Activated CD4-positive, alpha-beta T cell treated with anti-CD3 and anti-CD28 coated beads for 36 hours (primary cell): ENCODE data around the gene ZNF827. TPM values are rescaled to one million over a fixed set of nuclear protein-coding genes. Genes with fewer than 3 reads are reported as not detected.

ENCODE experiments used
- ATAC-seq: fragments of 200-7000 bp; cut with Tn5 transposase; one replicate; pipeline ENCODE4 v1.10.0; 2021; ENCODE audit warnings: mild to moderate bottlenecking, moderate library complexity
- CTCF ChIA-PET: fragments of 350-600 bp; sonication (Branson Sonifier 250); formaldehyde crosslinking; loops from one replicate; lab custom pipeline; 2021; ENCODE audit warnings: antibody characterized with exemption; lab: Charles Lee
- POLR2A ChIA-PET: fragments of 350-600 bp; sonication (Branson Sonifier 250); formaldehyde crosslinking; loops from one replicate; lab custom pipeline; 2021; ENCODE audit warnings: antibody characterized with exemption, inconsistent platforms; lab: Charles Lee
- DNase-seq: peaks from one replicate; pipeline ENCODE4 v3.0.0-alpha.2; 2020
- H3K27ac Mint-ChIP-seq: one replicate; pipeline ENCODE4 v1.8.0; 2021; ENCODE audit warnings: mixed read lengths
- H3K27me3 Mint-ChIP-seq: one replicate; pipeline ENCODE4 v1.8.0; 2021; ENCODE audit warnings: mixed read lengths
- H3K36me3 Mint-ChIP-seq: one replicate; pipeline ENCODE4 v1.8.0; 2021; ENCODE audit warnings: low read depth, mixed read lengths
- H3K4me1 Mint-ChIP-seq: one replicate; pipeline ENCODE4 v1.8.0; 2021; ENCODE audit warnings: mixed read lengths
- H3K4me3 Mint-ChIP-seq: one replicate; pipeline ENCODE4 v1.8.0; 2021; ENCODE audit warnings: mild to moderate bottlenecking, moderate library complexity, mixed read lengths
- H3K9me3 Mint-ChIP-seq: one replicate; pipeline ENCODE4 v1.8.0; 2021; ENCODE audit warnings: low read depth, mixed read lengths
- intact Hi-C, 2 experiments: fragments of 100-400 bp; cut with DNase I in 1 of 2; cut with micrococcal nuclease in 1 of 2; formaldehyde crosslinking; loops; one replicate each; pipeline versions ENCODE4 v1.14.2 to v1.15.1; 2022 to 2024; cut with DNase I, micrococcal nuclease
- total RNA-seq, 2 experiments: library from RNA; stranded (reverse); gene quantifications; one replicate each; pipeline ENCODE4 v1.2.3, GENCODE V29; 2021

Gene ZNF827
- total RNA-seq, 2 experiments from 2014 or later = 21.2 to 26.6 TPM

DNA sequence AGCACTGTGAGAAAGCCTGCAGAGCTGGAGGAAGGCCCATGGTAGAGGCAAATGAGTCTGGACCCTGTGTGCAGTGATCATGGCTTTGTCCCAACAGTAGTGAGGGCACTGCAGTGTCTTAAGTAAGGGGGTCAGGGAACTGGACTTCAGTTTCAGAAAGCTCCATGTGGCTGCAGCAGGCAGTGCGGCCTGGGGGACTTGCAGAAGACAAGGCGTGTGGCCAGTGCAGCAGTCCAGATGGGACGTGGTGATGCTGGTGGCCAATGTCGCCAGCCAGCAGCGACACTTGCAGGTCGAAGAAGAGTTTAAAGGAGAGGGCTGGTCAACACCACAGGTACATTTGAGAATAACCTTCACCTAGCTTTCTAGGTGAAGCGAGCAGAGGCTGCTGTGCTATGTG, 113.4 kb downstream of the ZNF827 start:
- Mint-ChIP-seq H3K27me3 (no peaks in the 10 kb centered on the region), H3K4me3 (no peak overlapping the region), H3K27ac (no peak overlapping the region), H3K4me1 (peaks cover 29% of the 10 kb centered on the region), H3K9me3 (no peaks in the 10 kb centered on the region), H3K36me3 (peaks cover 56% of the 10 kb centered on the region)
- CTCF ChIA-PET = interaction anchor here (0.6 kb wide), 1 partner anchor 182 kb away, joined by 3 read pairs; no protein-coding TSS in a partner anchor
- DNase-seq (no peak), ATAC-seq (no peak)
- intact Hi-C loops = loop anchor here (5.0 to 10.0 kb wide), 5 partner anchors 112 to 648 kb away; partner anchors contain the start of genes ZNF827 (in 2 of the 2), MMAA (in 1 of the 2) and SMAD1 (in 1 of the 2)
- POLR2A ChIA-PET = no interaction called here

DNA sequence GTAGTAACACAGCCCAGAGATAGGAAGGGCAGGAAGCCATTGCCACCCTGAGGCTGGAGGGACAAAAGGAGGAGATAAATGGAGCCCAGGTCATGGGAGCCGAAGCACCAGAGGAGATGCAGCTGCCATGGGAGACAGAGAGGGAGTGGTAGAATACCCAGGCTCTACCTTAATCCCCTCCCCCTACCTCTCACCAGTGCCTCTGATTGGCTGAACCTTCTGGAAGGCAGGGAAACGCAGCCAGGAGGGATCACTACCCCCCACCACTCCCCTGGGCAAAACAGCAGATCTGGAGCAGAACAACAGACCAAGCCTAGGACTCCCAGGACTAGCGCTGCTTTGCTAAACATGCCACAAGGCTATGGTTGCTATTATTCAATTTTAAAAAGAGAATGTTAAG, 114.2 kb downstream of the ZNF827 start:
- Mint-ChIP-seq H3K9me3 (no peaks in the 10 kb centered on the region), H3K36me3 (peaks cover 63% of the 10 kb centered on the region), H3K27me3 (no peaks in the 10 kb centered on the region), H3K4me1 (peaks cover 22% of the 10 kb centered on the region), H3K27ac (no peak overlapping the region), H3K4me3 (no peak overlapping the region)
- intact Hi-C loops = loop anchor here in 1 of 2 experiments (10.0 kb wide), 1 partner anchor 520 kb away; no protein-coding TSS in a partner anchor
- CTCF ChIA-PET = interaction anchor here (0.6 kb wide), 1 partner anchor 1121 kb away, joined by 3 read pairs; the partner anchor contains the start of gene TTC29
- POLR2A ChIA-PET = no interaction called here
- DNase-seq (no peak), ATAC-seq (no peak)

DNA sequence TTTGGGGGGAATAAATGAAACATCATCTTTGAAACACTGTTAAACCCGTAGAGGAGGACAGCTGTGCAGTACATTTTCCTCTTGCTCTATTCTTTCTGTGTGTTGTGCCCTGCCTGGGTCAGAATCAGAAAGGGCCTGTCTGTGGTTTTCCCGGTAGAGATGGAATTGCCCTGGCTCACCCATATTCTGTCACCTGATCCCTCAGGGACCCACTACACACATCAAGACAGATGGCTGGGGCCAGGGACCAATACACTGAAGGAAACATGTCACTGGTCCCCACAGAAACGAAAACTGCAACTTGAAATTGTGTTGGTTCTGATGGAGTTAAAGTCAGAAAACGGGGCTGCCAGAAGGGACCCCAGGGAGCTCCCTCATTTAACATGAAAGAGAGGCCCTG, 114.9 kb downstream of the ZNF827 start:
- intact Hi-C loops = loop anchor here in 1 of 2 experiments (10.0 kb wide), 1 partner anchor 519 kb away; no protein-coding TSS in a partner anchor
- no peaks in the 10 kb centered on the region for H3K27me3 Mint-ChIP-seq
- DNase-seq (no peak), ATAC-seq (no peak)
- H3K4me1 Mint-ChIP-seq = peaks cover 16% of the 10 kb centered on the region
- POLR2A ChIA-PET = no interaction called here
- H3K27ac Mint-ChIP-seq = peak overlapping the region; percentile 3
- H3K9me3 Mint-ChIP-seq = no peaks in the 10 kb centered on the region
- CTCF ChIA-PET = interaction anchor here (0.6 kb wide), 1 partner anchor 1122 kb away, joined by 3 read pairs; the partner anchor contains the start of gene TTC29
- peaks cover 67% of the 10 kb centered on the region for H3K36me3 Mint-ChIP-seq
- no peak overlapping the region for H3K4me3 Mint-ChIP-seq

- DNase-seq (no peak), ATAC-seq (no peak)
- no peaks in the 10 kb centered on the region for H3K27me3 Mint-ChIP-seq
- H3K4me3 Mint-ChIP-seq = no peak overlapping the region
- H3K27ac Mint-ChIP-seq = no peak overlapping the region
- intact Hi-C loops = loop anchor here in 1 of 2 experiments (10.0 kb wide), 1 partner anchor 518 kb away; no protein-coding TSS in a partner anchor
- H3K4me1 Mint-ChIP-seq = peaks cover 5% of the 10 kb centered on the region
- H3K9me3 Mint-ChIP-seq = no peaks in the 10 kb centered on the region
- POLR2A ChIA-PET = no interaction called here
- CTCF ChIA-PET = interaction anchor here (0.7 kb wide), 1 partner anchor 206 kb away, joined by 3 read pairs; no protein-coding TSS in a partner anchor
- peaks cover 69% of the 10 kb centered on the region for H3K36me3 Mint-ChIP-seq
Measured at GRCh38 chr4:145822581-145822980, 116.0 kb downstream of the ZNF827 start.

DNA sequence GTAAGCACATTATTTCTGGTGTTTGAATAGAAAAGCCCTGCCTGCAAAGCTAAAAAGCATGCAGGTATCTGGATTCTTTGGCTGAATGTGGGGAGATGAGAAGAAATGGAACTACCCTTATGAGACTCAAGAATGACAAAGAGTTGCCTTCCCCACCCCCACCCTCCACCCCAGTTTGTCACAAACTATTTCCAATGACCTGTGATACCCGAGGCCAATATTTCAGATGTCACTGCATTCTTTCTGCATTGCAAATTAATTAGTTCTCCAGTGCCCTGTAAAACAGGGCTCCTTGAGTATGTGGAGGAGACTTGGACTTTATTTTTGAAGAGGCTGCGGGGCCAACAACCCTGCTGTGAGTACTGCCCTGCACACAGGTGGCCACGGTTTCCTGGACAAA, 116.4 kb downstream of the ZNF827 start:
- ATAC-seq (no peak), DNase-seq (no peak)
- Mint-ChIP-seq H3K27ac (no peak overlapping the region), H3K27me3 (no peaks in the 10 kb centered on the region), H3K4me3 (no peak overlapping the region), H3K4me1 (peaks cover 5% of the 10 kb centered on the region), H3K9me3 (no peaks in the 10 kb centered on the region), H3K36me3 (peaks cover 70% of the 10 kb centered on the region)
- CTCF ChIA-PET = no interaction called here
- intact Hi-C loops = loop anchor here in 1 of 2 experiments (10.0 kb wide), 1 partner anchor 517 kb away; no protein-coding TSS in a partner anchor
- POLR2A ChIA-PET = no interaction called here

GRCh38 chr4:145821766-145822165, 116.9 kb downstream of the ZNF827 start:
- H3K27me3 Mint-ChIP-seq = no peaks in the 10 kb centered on the region
- ATAC-seq (no peak), DNase-seq (no peak)
- ChIA-PET POLR2A (no interaction called here), CTCF (no interaction called here)
- H3K27ac Mint-ChIP-seq = no peak overlapping the region
- peaks cover 5% of the 10 kb centered on the region for H3K4me1 Mint-ChIP-seq
- H3K4me3 Mint-ChIP-seq = no peak overlapping the region
- H3K36me3 Mint-ChIP-seq = peaks cover 68% of the 10 kb centered on the region
- intact Hi-C loops = loop anchor here in 1 of 2 experiments (10.0 kb wide), 1 partner anchor 517 kb away; no protein-coding TSS in a partner anchor
- H3K9me3 Mint-ChIP-seq = no peaks in the 10 kb centered on the region

- ChIA-PET POLR2A (no interaction called here), CTCF (no interaction called here)
- DNase-seq (no peak), ATAC-seq (no peak)
- peaks cover 71% of the 10 kb centered on the region for H3K36me3 Mint-ChIP-seq
- intact Hi-C loops = loop anchor here in 1 of 2 experiments (10.0 kb wide), 1 partner anchor 516 kb away; no protein-coding TSS in a partner anchor
- no peaks in the 10 kb centered on the region for H3K27me3 Mint-ChIP-seq
- peaks cover 15% of the 10 kb centered on the region for H3K4me1 Mint-ChIP-seq
- H3K9me3 Mint-ChIP-seq = no peaks in the 10 kb centered on the region
- H3K4me3 Mint-ChIP-seq = no peak overlapping the region
- no peak overlapping the region for H3K27ac Mint-ChIP-seq
Measured at GRCh38 chr4:145820407-145820806, 118.2 kb downstream of the ZNF827 start.

DNA sequence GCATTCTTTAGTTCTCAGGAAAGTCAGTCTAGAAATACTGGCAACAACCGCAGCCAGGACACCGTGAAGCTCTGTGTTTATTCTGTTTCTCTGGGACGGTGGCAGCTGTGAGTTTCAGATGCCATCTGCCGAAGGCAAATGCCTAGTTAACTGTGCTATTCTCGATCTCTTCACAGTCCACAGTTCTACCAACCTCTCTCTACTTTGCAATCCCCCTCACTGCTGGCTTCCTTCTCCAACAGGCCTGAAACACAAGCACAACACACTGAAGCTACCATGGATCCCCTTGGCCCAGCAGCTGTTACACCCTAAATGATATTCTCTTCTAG, 118.8 kb downstream of the ZNF827 start:
- POLR2A ChIA-PET = no interaction called here
- DNase-seq (no peak), ATAC-seq (no peak)
- H3K36me3 Mint-ChIP-seq = peaks cover 74% of the 10 kb centered on the region
- intact Hi-C loops = loop anchor here in 1 of 2 experiments (10.0 kb wide), 1 partner anchor 515 kb away; no protein-coding TSS in a partner anchor
- H3K4me1 Mint-ChIP-seq = peaks cover 21% of the 10 kb centered on the region
- CTCF ChIA-PET = no interaction called here
- no peak overlapping the region for H3K4me3 Mint-ChIP-seq
- H3K27me3 Mint-ChIP-seq = no peaks in the 10 kb centered on the region
- no peak overlapping the region for H3K27ac Mint-ChIP-seq
- H3K9me3 Mint-ChIP-seq = no peaks in the 10 kb centered on the region

DNA sequence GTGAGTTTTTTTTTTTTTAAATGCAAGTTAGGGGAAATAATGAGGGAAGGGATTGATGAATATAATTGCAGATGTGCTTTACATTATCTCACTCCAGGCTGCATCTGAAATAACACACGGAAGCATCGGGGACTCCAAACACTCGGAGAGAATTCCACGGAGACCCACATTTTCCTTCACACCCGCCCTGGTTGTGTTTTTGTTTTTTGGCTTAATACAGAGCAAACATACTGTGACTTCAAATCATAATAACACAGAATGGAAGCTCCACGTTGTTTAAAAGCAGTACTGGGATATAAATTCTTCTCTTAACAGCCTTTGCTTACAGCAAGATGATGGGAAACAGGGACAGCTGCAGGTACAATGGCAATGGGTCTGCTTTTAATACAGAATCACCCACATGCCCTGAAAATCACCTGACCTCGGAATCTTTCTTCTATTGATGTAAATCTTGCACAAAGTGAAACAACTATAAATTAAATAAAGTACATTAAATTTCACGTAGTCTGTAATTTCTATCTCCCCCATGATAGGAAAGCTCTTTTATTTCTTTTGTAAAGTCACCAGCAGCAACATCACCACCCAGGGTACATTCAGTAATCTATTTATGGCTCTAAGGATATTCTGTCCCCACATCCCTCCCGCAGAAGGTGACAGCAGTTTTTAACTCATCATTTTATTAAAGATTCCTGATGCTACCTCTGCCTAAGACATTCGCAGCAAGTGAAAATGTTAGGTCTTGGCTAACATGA, 119.3 kb downstream of the ZNF827 start:
- peaks cover 24% of the 10 kb centered on the region for H3K4me1 Mint-ChIP-seq
- H3K27me3 Mint-ChIP-seq = no peaks in the 10 kb centered on the region
- CTCF ChIA-PET = interaction anchor here (0.6 kb wide), 2 partner anchors 25 to 48 kb away, joined by 3 to 4 read pairs; no protein-coding TSS in a partner anchor

GRCh38 chr4:145818011-145818410, 120.6 kb downstream of the ZNF827 start:
- CTCF ChIA-PET = interaction anchor here (0.7 kb wide), 1 partner anchor 1201 kb away, joined by 3 read pairs; no protein-coding TSS in a partner anchor
- H3K36me3 Mint-ChIP-seq = peaks cover 79% of the 10 kb centered on the region
- no peak for DNase-seq
- ATAC-seq = no peak
- no peaks in the 10 kb centered on the region for H3K27me3 Mint-ChIP-seq
- peaks cover 25% of the 10 kb centered on the region for H3K4me1 Mint-ChIP-seq
- H3K9me3 Mint-ChIP-seq = no peaks in the 10 kb centered on the region
- POLR2A ChIA-PET = no interaction called here
- no peak overlapping the region for H3K27ac Mint-ChIP-seq
- intact Hi-C loops = no loop called here
- no peak overlapping the region for H3K4me3 Mint-ChIP-seq

More for the DNA sequence above, 119.3 kb downstream of the ZNF827 start:
- ATAC-seq (no peak), DNase-seq (no peak)
- H3K27ac Mint-ChIP-seq = no peak overlapping the region
- intact Hi-C loops = no loop called here
- no peak overlapping the region for H3K4me3 Mint-ChIP-seq
- H3K9me3 Mint-ChIP-seq = no peaks in the 10 kb centered on the region
- H3K36me3 Mint-ChIP-seq = peaks cover 75% of the 10 kb centered on the region
- POLR2A ChIA-PET = interaction anchor here (0.6 to 0.8 kb wide), 2 partner anchors 11 to 250 kb away, joined by 4 to 5 read pairs; no protein-coding TSS in a partner anchor

- no peak overlapping the region for H3K4me3 Mint-ChIP-seq
- H3K27ac Mint-ChIP-seq = peak overlapping the region; percentile 22
- H3K27me3 Mint-ChIP-seq = no peaks in the 10 kb centered on the region
- CTCF ChIA-PET = no interaction called here
- ATAC-seq = no peak
- no peak for DNase-seq
- intact Hi-C loops = no loop called here
- H3K4me1 Mint-ChIP-seq = peaks cover 28% of the 10 kb centered on the region
- no peaks in the 10 kb centered on the region for H3K9me3 Mint-ChIP-seq
- peaks cover 83% of the 10 kb centered on the region for H3K36me3 Mint-ChIP-seq
- POLR2A ChIA-PET = no interaction called here
Measured at GRCh38 chr4:145816091-145816490, 122.5 kb downstream of the ZNF827 start.
